Measurements from ENCODE around the gene FAM234B. TPM values are rescaled to one million over a fixed set of nuclear protein-coding genes. Genes with fewer than 3 reads are reported as not detected.
A peak's percentile ranks its signal among the peaks of the same experiment; 100 is the strongest.

The FAM234B gene
- total RNA-seq, 2 donors from 2014 or later: 20.8 to 32.0 TPM

DNA sequence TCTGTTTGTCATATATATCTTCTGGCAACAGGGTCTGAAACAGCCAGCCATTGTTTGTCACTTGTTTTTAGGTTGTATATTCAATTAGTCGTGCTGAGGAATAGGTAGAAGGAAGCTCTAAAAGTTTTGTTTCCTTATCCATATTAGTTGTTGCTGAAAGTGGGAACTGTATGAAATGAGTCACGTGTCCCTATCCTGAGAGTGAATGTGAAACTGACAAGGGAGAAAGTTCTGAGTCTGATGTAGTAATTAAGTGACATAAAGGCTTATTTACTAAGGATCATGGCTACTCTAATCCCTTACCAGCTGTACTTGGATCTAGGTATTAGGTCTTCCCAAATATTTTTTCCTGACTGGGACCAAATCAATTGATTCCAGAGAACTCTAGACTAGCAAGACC, 16.4 kb downstream of the FAM234B start:
- peaks cover 8% of the 10 kb centered on the region for H3K27me3 Mint-ChIP-seq (ENCODE audit: insufficient read depth)
- WGBS, 2 experiments (ENCODE audit: insufficient coverage in 1 of 2, insufficient read length in 1 of 2): 90 to 93% methylated on average over 2 of the region's 2 CpGs
- Histone ChIP-seq H3K4me3 (ENCODE audit: low read length) (peak overlapping the region; percentile 51), H3K36me3 (ENCODE audit: control insufficient read depth, insufficient read depth, low read length) (no peaks in the 10 kb centered on the region), H3K27ac (ENCODE audit: low read depth, low read length) (no peak overlapping the region), H3K4me1 (ENCODE audit: control insufficient read depth, insufficient read depth, low read length) (peaks cover 11% of the 10 kb centered on the region), H3K9me3 (ENCODE audit: control insufficient read depth, low read length) (no peaks in the 10 kb centered on the region), H3K27me3 (ENCODE audit: control insufficient read depth, insufficient read depth, low read length, poor library complexity, severe bottlenecking) (no peaks in the 10 kb centered on the region), H3K9ac (ENCODE audit: extremely low read depth, low read length, poor library complexity, severe bottlenecking) (no peak overlapping the region)
- no peak overlapping the region for H3K27ac Mint-ChIP-seq
- no peak for TF ChIP-seq CTCF (conservative IDR thresholded peaks at IDR 0.05)
- peaks cover 45% of the 10 kb centered on the region for H3K4me1 Mint-ChIP-seq
- H3K9me3 Mint-ChIP-seq: peaks cover 2% of the 10 kb centered on the region
- no peak overlapping the region for H3K4me3 Mint-ChIP-seq
- peaks cover 21% of the 10 kb centered on the region for H3K36me3 Mint-ChIP-seq (ENCODE audit: low read depth)
- DNase-seq: no peak

- Mint-ChIP-seq H3K4me3 (no peak overlapping the region), H3K36me3 (ENCODE audit: low read depth) (peaks cover 15% of the 10 kb centered on the region), H3K27ac (peak overlapping the region; percentile 2), H3K27me3 (ENCODE audit: insufficient read depth) (peaks cover 8% of the 10 kb centered on the region), H3K9me3 (no peaks in the 10 kb centered on the region), H3K4me1 (peaks cover 39% of the 10 kb centered on the region)
- H3K27ac ChIP-seq (ENCODE audit: low read depth, low read length): no peak overlapping the region
- H3K9me3 ChIP-seq (ENCODE audit: control insufficient read depth, low read length): no peaks in the 10 kb centered on the region
- H3K27me3 ChIP-seq (ENCODE audit: control insufficient read depth, insufficient read depth, low read length, poor library complexity, severe bottlenecking): no peaks in the 10 kb centered on the region
- peak; percentile 65 for DNase-seq
- H3K4me3 ChIP-seq (ENCODE audit: low read length): peak overlapping the region; percentile 51
- H3K4me1 ChIP-seq (ENCODE audit: control insufficient read depth, insufficient read depth, low read length): peaks cover 11% of the 10 kb centered on the region
- WGBS, 2 experiments (ENCODE audit: insufficient coverage in 1 of 2, insufficient read length in 1 of 2): 81 to 94% methylated on average over 5 of the region's 5 CpGs
- TF ChIP-seq CTCF (conservative IDR thresholded peaks at IDR 0.05): no peak
- no peaks in the 10 kb centered on the region for H3K36me3 ChIP-seq (ENCODE audit: control insufficient read depth, insufficient read depth, low read length)
- H3K9ac ChIP-seq (ENCODE audit: extremely low read depth, low read length, poor library complexity, severe bottlenecking): no peak overlapping the region
Measured at GRCh38 chr12:13061377-13061776, 17.2 kb downstream of the FAM234B start.

GRCh38 chr12:13062669-13063068, 18.5 kb downstream of the FAM234B start:
- peaks cover under 1% of the 10 kb centered on the region for H3K36me3 ChIP-seq (ENCODE audit: control insufficient read depth, insufficient read depth, low read length)
- no peaks in the 10 kb centered on the region for H3K9me3 Mint-ChIP-seq
- H3K9me3 ChIP-seq (ENCODE audit: control insufficient read depth, low read length): no peaks in the 10 kb centered on the region
- H3K4me1 Mint-ChIP-seq: peaks cover 38% of the 10 kb centered on the region
- H3K4me3 ChIP-seq (ENCODE audit: low read length): peak overlapping the region; percentile 32
- H3K4me3 Mint-ChIP-seq: peak overlapping the region; percentile 0
- TF ChIP-seq CTCF (conservative IDR thresholded peaks at IDR 0.05): no peak
- peaks cover 11% of the 10 kb centered on the region for H3K4me1 ChIP-seq (ENCODE audit: control insufficient read depth, insufficient read depth, low read length)
- H3K36me3 Mint-ChIP-seq (ENCODE audit: low read depth): peaks cover 21% of the 10 kb centered on the region
- H3K9ac ChIP-seq (ENCODE audit: extremely low read depth, low read length, poor library complexity, severe bottlenecking): no peak overlapping the region
- peaks cover 8% of the 10 kb centered on the region for H3K27me3 Mint-ChIP-seq (ENCODE audit: insufficient read depth)
- no peaks in the 10 kb centered on the region for H3K27me3 ChIP-seq (ENCODE audit: control insufficient read depth, insufficient read depth, low read length, poor library complexity, severe bottlenecking)
- 87 to 100% methylated on average over 2 to 5 of the region's 5 CpGs for WGBS, 2 experiments (ENCODE audit: insufficient coverage in 1 of 2, insufficient read length in 1 of 2)
- H3K27ac Mint-ChIP-seq: no peak overlapping the region
- no peak for DNase-seq
- no peak overlapping the region for H3K27ac ChIP-seq (ENCODE audit: low read depth, low read length)

Measured in endodermal cell (in vitro differentiated cells).